Stimulated activated CD4-positive, alpha-beta T cell treated with anti-CD3 and anti-CD28 coated beads, Interleukin-12 subunit alpha, Interleukin-12 subunit beta, amount 100 ng/mL, for 48 hours (primary cell): ENCODE results near the gene PHF11.
"Not testable (repeated sequence)": the region's sequence is repeated elsewhere in the genome, so short reads cannot be mapped to it uniquely, and the experiment has no call there.

Experiments
- DNase-seq, 3 donors: peaks; one replicate each; pipeline ENCODE4 v3.0.0-alpha.2; 2020; ENCODE audit warnings: low read depth in 2 of 3, low spot score in 1 of 3

The PHF11 gene

GRCh38 chr13:49545661-49546060, 49.9 kb downstream of the PHF11 start:
- no peak for DNase-seq

GRCh38 chr13:49546561-49546960, 50.8 kb downstream of the PHF11 start:
- DNase-seq: no peak

DNA sequence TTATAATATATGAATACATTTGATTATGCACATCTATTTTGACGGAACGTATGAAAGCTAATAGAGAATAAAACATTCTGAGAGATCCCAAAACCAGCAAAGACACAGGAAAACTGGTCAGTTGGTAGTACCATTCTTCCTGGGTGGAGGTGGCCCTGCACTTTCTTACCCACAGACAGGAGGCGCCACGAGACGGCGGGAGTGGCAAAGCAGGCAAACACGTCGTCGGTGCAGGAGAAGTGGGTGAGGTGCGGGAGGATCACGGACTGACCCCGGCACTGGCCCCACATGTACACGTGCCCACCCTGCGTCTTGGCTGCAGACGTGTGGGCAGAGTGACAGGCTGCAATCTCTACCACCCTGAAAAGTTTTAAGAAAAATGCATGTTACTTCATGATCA, 53.5 kb downstream of the PHF11 start:
- DNase-seq: no peak

DNA sequence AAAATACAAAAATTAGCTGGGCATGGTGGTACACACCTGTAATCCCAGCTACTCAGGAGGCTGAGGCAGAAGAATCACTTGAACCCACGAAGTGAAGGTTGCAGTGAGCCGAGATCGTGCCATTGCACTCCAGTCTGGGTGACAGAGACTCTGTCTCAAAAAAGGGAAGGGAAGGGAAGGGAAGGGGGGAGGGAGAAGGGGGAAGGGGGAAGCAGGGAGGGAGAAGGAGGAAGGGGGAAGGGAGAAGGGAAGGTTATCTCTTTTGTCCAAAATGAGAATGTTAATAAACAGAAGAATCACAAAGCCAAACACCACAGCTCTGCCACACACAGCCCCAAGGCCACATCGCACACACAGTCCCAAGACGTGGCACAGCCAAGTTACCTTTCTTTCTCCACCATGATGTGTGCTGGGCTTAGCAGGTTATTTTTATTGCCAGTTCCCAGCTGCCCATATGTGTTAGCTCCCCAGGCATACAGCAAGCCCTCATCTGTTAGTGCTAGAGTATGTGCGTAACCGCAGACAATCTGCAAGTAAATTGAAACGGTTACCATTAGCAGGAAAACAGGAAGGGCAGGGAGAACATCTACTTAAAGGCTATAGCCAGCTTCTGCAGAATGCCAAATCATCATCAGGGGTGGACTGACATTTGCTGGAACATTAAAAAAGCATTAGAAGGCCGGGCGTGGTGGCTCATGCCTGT, 55.3 kb downstream of the PHF11 start:
- DNase-seq: no peak

DNA sequence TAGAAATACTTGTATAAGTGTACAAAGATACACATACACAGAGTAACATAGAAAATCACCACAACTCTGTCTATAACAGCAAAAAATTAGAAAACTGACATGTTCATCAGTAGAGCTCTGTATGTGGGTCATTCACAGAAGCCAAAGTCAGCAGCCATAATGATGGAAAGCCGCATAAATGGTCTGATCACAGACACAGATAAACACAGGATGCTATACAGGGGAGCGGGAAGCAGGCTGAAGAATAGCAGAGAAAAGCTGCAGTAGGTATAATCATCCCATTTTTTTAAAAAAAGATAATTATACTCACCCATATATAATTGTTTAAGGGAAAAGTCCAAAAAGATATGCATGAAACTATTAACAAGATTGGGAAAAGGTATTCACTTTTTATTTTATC, 58.1 kb downstream of the PHF11 start:
- DNase-seq: no peak

DNA sequence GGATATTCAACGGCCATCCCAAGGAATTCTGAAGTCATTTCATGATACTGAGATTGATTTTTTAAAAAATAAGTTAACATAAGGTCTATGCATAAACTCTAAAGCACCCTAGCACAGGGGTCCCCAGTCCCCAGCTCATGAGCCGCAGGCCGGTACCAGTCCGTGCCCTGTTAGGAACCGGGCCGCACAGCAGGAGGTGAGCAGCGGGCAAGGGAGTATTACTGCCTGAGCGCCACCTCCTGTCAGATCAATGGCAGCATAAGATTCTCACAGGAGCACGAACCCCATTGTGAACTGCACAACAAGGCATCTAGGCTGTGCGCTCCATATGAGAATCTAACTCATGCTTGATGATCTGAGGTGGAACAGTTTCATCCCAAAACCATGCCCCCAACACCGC, 58.6 kb downstream of the PHF11 start:
- DNase-seq: no peak

- DNase-seq: no peak
Observed at GRCh38 chr13:49559006-49559405, 63.3 kb downstream of the PHF11 start.

GRCh38 chr13:49560270-49561061, 64.7 kb downstream of the PHF11 start:
- no peak for DNase-seq

GRCh38 chr13:49561062-49561410, 65.3 kb downstream of the PHF11 start:
- no peak for DNase-seq

GRCh38 chr13:49563516-49563915, 67.8 kb downstream of the PHF11 start:
- DNase-seq: no peak

- not testable (repeated sequence) for DNase-seq
Observed at GRCh38 chr13:49565461-49565860, 69.7 kb downstream of the PHF11 start.

GRCh38 chr13:49566461-49566860, 70.7 kb downstream of the PHF11 start:
- DNase-seq: no peak

DNA sequence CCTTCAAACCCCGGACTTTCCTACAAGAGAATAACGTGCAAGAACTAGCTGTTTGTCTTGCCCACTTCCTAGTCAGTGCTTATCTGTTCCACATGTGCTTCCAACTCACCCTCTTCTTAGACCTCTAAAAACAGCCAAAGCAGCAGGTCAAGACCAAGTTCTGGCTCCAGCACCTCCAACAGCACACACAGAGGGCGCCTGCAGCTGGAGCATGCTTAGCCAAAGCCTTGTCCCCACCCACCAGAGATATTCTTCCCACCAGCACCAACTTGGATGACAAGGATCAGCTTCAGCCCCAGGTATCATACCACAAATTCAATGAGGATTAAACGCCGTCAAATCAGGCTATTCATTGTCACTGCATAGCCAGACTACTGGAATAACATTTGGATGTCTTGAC, 71.7 kb downstream of the PHF11 start:
- DNase-seq: no peak

- no peak for DNase-seq
Observed at GRCh38 chr13:49569993-49570689, 74.4 kb downstream of the PHF11 start.

DNA sequence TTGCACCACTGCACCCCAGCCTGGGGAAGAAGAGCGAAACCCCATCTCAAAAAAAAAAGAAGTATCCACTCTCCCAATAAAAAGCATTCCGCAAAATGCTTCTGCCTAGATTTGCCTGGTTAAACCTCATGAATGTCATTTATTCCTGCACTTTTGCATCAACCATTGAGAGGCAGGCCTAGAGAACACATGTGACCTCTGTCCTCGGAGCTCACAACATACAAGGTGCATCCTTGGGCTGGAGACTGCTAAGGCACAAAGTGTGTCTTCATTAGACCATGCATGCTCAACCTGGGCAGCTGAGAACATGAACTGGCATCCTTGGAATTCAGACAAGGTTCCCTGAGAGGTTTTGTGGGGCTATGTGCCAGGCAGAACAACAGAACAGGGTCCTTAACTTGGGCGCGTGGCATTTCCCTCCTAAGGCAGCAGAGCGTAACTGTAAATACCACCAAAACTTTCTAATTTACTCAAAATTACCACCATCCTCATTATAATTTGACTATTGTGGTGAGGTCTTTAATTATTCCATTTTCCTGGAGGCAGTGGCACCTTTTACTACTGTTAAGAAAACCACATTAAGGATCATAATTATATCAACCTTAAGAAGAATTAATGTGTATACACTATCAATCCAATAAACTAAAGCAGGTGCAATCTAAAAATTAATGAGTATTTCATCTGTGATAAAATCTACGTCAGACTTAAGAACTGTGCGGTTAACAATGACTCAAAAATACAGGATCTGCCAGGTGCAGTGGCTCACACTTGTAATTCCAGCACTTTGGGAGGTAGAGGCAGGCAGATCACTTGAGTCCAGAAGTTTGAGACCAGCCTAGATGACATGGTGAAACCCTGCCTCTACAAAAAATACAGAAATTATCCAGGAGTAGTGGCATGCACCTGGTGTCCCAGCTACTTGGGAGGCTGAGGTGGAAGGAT, 75.8 kb downstream of the PHF11 start:
- DNase-seq: no peak
